NCI-H2196 treated with DMSO at 0.1 percent for 48 hours (cell line): ENCODE results near the gene ZNF574.
A peak's percentile ranks its signal among the peaks of the same experiment; 100 is the strongest.
"Not testable (repeated sequence)": the region's sequence is repeated elsewhere in the genome, so short reads cannot be mapped to it uniquely, and the experiment has no call there.

Source experiments
- DNase-seq: peaks from one replicate; lab custom pipeline; 2025; ENCODE audit not compliant: unreplicated experiment; lab: John Stamatoyannopoulos, UW

Gene ZNF574

DNA sequence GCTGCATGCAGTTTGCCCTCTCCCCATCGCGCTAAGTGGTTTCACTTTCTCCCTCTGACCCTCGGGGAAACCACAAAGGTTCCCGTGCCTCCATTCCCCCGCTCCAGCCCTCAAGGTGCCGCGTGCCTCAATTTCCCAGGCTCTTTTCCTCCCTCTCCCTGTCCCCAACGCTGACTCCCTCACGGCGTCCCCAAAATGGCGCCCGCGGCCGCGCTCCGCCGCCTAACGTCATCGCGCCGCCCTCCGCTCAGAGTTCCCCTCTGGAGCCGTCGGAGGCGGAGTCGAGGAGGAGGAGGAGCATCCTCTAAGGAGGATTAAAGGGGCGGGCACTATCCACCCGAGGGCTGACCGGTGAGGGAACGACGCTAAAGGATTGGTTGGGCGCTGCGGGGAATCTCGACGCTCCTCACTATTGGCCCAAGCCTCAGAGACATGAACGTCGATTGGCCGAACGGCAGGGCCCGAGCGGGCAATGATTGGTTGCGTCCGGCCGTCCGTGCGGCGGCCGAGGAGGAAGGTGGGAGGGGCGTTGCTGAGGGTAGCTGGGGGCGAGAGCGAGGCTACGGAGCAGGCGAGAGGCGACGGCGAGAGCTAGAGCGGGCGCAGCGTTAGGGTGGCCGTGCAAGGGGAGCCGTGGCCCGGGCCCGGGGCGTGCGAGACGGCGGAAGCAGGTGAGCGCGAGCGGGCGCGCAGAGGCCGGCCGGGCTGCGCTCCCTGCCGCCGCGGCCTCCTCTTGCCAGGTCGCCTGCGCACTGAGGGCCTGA lies at the start of gene ZNF574:
Gene ZNF574, plus strand, starts transcription at position 551 of the 764 bp plus-strand sequence. CDS start 2,441 bp downstream, outside the sequence.
- peak; percentile 99 for DNase-seq

GRCh38 chr19:42028304-42029216 lies 47.4 kb upstream of the ZNF574 start:
- DNase-seq = no peak

DNA sequence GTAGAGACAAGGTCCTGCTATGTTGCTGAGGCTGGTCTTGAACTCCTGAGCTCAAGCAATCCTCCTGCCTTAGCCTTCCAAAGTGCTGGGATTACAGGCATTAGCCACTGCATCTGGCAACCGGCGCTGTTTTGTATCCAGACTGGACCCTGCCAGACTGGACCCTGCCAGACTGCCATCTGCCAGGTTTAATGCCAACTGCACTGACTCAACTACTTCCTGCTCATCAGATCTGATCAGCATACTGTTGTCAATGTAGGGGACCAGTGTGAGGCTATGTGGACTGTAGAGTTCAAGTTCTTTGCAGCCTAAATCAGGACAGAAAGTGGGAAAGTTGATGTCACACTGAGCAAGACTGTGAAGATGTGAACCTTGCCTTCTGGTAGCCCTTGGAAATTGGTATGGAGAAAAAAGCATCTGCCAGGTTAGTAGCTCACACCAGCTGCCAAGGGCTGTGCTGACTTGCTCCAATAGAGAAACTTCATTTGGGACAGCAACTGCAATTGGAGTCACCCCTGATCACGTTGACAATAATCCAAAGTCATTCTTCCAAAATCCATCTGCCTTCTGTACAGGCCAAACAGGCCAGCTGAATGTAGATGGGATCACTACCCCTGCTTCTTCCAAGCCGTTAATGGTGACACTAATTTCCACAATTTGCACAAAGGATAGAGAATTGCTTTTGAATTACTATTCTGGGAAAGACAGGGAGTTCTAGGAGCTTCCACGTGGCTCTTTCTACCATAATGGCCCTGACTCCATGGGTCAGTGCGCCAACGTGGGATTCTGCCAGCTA lies 45.1 kb upstream of the ZNF574 start:
- no peak for DNase-seq

DNA sequence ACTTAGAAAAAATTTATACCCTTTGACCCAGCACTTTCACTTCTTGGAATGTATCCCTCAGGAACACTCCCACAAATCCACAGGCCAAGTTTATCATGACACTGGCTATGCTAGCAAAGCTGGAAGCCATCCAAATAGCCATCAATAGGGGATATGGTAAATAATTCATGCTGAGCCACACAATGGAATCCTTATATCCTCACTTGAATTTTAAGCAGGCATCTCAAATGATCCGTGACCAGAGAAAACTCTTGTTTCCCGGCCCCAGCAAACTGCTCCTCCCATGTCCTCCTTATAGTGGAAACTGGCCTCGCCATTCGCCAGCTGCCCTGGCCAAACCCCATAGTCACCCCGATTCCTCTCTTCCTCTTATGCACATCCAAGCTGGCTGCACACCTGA lies 43.5 kb upstream of the ZNF574 start:
- peak; percentile 58 for DNase-seq

- DNase-seq = no peak
These were observed 42.6 kb upstream of the ZNF574 start for GRCh38 chr19:42033413-42033812.

GRCh38 chr19:42034640-42035391 lies 41.1 kb upstream of the ZNF574 start:
- peak; percentile 35 for DNase-seq

GRCh38 chr19:42037649-42038048 lies 38.3 kb upstream of the ZNF574 start:
- no peak for DNase-seq

DNA sequence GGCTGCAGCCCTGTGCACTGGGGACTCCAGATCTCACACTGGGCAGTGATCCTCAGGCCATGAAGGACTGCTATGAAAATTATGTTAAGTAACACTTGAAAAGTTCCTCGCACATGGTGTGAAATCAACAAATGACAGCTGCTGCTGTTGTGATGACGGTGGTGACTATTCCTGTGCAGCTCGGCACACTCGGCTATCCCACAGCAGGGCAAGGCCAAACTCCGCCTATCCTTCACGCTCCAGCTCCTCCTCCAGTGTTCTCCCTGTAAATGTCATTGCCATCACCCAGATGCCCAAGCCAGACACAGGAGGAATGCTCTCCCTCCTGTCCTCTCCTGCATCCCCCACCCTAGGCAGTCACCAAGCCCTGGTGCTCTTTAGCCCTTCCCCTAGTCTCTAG lies 37.3 kb upstream of the ZNF574 start:
- no peak for DNase-seq

GRCh38 chr19:42040031-42040430 lies 35.9 kb upstream of the ZNF574 start:
- no peak for DNase-seq

- not testable (repeated sequence) for DNase-seq
These were observed 35.5 kb upstream of the ZNF574 start for GRCh38 chr19:42040491-42040890.

- no peak for DNase-seq
These were observed 33.4 kb upstream of the ZNF574 start for GRCh38 chr19:42042455-42043170.

GRCh38 chr19:42045575-42045974 lies 30.4 kb upstream of the ZNF574 start:
- no peak for DNase-seq

DNA sequence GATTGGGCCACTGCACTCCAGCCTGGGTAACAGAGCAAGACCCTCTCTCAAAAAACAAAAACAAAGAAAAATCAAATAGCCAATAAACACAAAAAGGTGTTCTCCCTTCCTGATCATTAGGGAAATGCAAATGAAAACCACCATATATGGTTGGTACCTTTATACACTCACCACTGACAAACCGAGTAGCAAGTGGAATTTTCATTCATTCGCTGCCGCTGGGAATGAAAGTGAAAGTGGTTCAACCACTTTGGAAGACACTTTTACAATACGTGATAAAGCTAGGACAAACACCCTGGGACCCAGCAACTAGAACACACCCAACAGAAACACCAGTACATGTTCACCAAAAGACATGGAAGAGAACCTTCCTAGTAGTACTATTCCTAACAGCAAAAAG lies 27.0 kb upstream of the ZNF574 start:
- no peak for DNase-seq

- no peak for DNase-seq
These were observed 24.5 kb upstream of the ZNF574 start for GRCh38 chr19:42051166-42052115.

DNA sequence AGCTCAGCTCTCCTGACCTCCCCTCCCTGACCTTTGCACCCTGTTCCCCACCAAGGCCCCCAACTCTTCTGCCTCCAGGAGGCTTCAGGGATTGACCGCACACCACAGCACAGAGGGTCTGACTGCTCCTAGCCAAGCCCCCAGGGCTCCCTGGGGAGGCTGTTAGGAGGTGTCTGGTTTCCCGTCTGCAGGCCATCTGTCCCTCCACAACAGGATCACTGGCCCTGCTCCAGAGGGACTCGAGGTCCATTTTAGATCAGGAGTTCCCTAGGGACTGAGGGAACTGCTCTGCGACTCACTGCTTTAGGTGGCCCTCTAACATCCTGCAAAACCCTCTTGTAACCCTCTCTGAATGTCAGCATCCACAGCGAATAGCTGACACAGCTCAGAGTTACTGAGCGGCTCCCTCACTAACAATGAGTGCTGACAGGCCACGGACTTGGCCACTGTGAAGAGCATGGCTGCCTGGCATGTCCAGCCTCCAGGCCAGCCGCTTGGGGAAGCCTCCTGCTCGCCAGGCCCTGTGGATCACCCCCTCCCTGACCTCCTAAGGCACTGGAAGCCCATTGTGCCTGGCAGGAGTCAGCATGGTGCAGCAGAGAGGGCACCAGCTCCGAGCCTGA lies 23.6 kb upstream of the ZNF574 start:
- no peak for DNase-seq

GRCh38 chr19:42053037-42053935 lies 22.7 kb upstream of the ZNF574 start:
- no peak for DNase-seq

- DNase-seq = no peak
These were observed 21.8 kb upstream of the ZNF574 start for GRCh38 chr19:42054205-42054604.
